ENCODE results near the gene CENPW. TPM values are rescaled to one million over a fixed set of nuclear protein-coding genes. Genes with fewer than 3 reads are reported as not detected.
A peak's percentile ranks its signal among the peaks of the same experiment; 100 is the strongest.

Gene CENPW
- total RNA-seq, 4 donors from 2014 or later = 1.2 to 1.9 TPM; not detected in 2

GRCh38 chr6:126335210-126335609 lies 4.7 kb upstream of the CENPW start:
- intact Hi-C loops (cut with DNase I; ENCODE audit: low total_unique reads) = no loop called here
- H3K4me3 ChIP-seq (ENCODE audit: low read depth, poor library complexity, severe bottlenecking) = no peak overlapping the region
- DNase-seq (ENCODE audit: low spot score in 2 of 2) = no peak
- WGBS, 2 donors = 76 to 83% methylated on average over 3 of the region's 3 CpGs
- TF ChIP-seq CTCF (IDR thresholded peaks at IDR 0.05) (no peak), POLR2A (IDR thresholded peaks at IDR 0.05) (no peak)

- H3K4me3 ChIP-seq (ENCODE audit: low read depth, poor library complexity, severe bottlenecking) = no peak overlapping the region
- 44 to 54% methylated on average over 3 of the region's 3 CpGs for WGBS, 2 donors
- peak in 1 of 2 donors; percentile 66 for DNase-seq (ENCODE audit: low spot score in 2 of 2)
- TF ChIP-seq POLR2A (IDR thresholded peaks at IDR 0.05) = no peak
- intact Hi-C loops (cut with DNase I; ENCODE audit: low total_unique reads) = no loop called here
Observed at GRCh38 chr6:126337323-126337722, 2.6 kb upstream of the CENPW start.

- intact Hi-C loops (cut with DNase I; ENCODE audit: low total_unique reads) = no loop called here
- DNase-seq (ENCODE audit: low spot score in 2 of 2) = no peak
Observed at GRCh38 chr6:126341126-126341525, 1.2 kb downstream of the CENPW start.

GRCh38 chr6:126344181-126344580 lies 4.3 kb downstream of the CENPW start:
- intact Hi-C loops (cut with DNase I; ENCODE audit: low total_unique reads) = no loop called here
- no peak for TF ChIP-seq CTCF (IDR thresholded peaks at IDR 0.05)
- TF ChIP-seq POLR2A (IDR thresholded peaks at IDR 0.05) = no peak
- H3K4me3 ChIP-seq (ENCODE audit: low read depth, poor library complexity, severe bottlenecking) = no peak overlapping the region
- DNase-seq (ENCODE audit: low spot score in 2 of 2) = no peak

More at GRCh38 chr6:126341126-126341525, 1.2 kb downstream of the CENPW start:
- no peak for TF ChIP-seq POLR2A (IDR thresholded peaks at IDR 0.05)
- TF ChIP-seq CTCF (IDR thresholded peaks at IDR 0.05) = no peak
- H3K4me3 ChIP-seq (ENCODE audit: low read depth, poor library complexity, severe bottlenecking) = no peak overlapping the region
- WGBS, 2 donors = 62 to 63% methylated on average over 3 of the region's 3 CpGs

- H3K4me3 ChIP-seq (ENCODE audit: low read depth, poor library complexity, severe bottlenecking) = no peak overlapping the region
- TF ChIP-seq CTCF (IDR thresholded peaks at IDR 0.05) (no peak), POLR2A (IDR thresholded peaks at IDR 0.05) (no peak)
- no peak for DNase-seq (ENCODE audit: low spot score in 2 of 2)
- intact Hi-C loops (cut with DNase I; ENCODE audit: low total_unique reads) = no loop called here
- WGBS, 2 donors = 95 to 96% methylated on average over 1 of the region's 1 CpG
Observed at GRCh38 chr6:126351960-126352359, 12.0 kb downstream of the CENPW start.

- no peak overlapping the region for H3K4me3 ChIP-seq (ENCODE audit: low read depth, poor library complexity, severe bottlenecking)
- no peak for TF ChIP-seq POLR2A (IDR thresholded peaks at IDR 0.05)
- TF ChIP-seq CTCF (IDR thresholded peaks at IDR 0.05) = no peak
- DNase-seq (ENCODE audit: low spot score in 2 of 2) = no peak
- intact Hi-C loops (cut with DNase I; ENCODE audit: low total_unique reads) = no loop called here
Observed at GRCh38 chr6:126352514-126352913, 12.6 kb downstream of the CENPW start.

All from lower leg skin (tissue), 4 donors.